Breast epithelium (tissue), 3 donors: ENCODE results near the gene JAKMIP2.

Experiments
- CTCF ChIP-seq, 3 donors: fragments of 450-650 bp; IDR thresholded peaks; one replicate each; pipeline ENCODE4 v1.5.1; 2016 to 2017; ENCODE audit warnings: antibody characterized with exemption in 3 of 3, mild to moderate bottlenecking in 3 of 3, moderate library complexity in 3 of 3
- POLR2A ChIP-seq: fragments of 450-650 bp; IDR thresholded peaks from one replicate; pipeline ENCODE4 v1.6.1; 2016; ENCODE audit warnings: antibody characterized with exemption, mild to moderate bottlenecking, moderate library complexity
- POLR2AphosphoS5 ChIP-seq, 3 donors: sonication (generic); formaldehyde crosslinking; IDR thresholded peaks; one replicate each; pipeline ENCODE4 v1.6.1; 2017; ENCODE audit warnings: antibody characterized with exemption in 3 of 3

DNA sequence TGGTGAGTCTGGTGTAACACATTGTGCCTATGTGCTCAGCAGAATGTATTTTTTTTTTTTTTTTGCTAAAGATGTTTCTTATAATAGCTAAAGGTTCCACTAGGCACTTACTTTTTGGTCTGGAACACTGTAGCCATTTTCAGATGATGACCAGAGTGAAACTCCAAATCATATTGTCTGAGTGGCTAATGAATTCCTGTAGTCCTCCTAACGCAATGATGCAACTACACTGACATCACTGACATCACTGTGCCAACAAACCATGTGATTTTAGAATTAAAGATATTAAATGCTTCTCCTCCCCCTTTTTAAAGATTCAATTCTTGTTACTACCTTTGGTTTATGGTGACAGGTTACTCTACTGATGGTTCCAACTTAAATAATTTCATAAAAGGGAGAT lies 28.8 kb downstream of the JAKMIP2 start:
- no peak for TF ChIP-seq CTCF (IDR thresholded peaks at IDR 0.05)
- TF ChIP-seq POLR2A = no peak
- TF ChIP-seq POLR2AphosphoS5 (IDR thresholded peaks at IDR 0.05) = no peak
